Measurements from ENCODE around the gene ABCC8. TPM values are rescaled to one million over a fixed set of nuclear protein-coding genes. Genes with fewer than 3 reads are reported as not detected.

Gene ABCC8
- total RNA-seq, 1 donor from 2014 or later: not detected

- Mint-ChIP-seq H3K9me3 (ENCODE audit: low read depth) (no peaks in the 10 kb centered on the region), H3K27ac (ENCODE audit: unreplicated experiment) (no peak overlapping the region), H3K4me3 (ENCODE audit: unreplicated experiment) (no peak overlapping the region), H3K4me1 (ENCODE audit: low read depth) (peaks cover 7% of the 10 kb centered on the region), H3K27me3 (ENCODE audit: low read depth) (peaks cover 8% of the 10 kb centered on the region), H3K36me3 (ENCODE audit: low read depth) (no peaks in the 10 kb centered on the region)
- no peak for DNase-seq (ENCODE audit: low spot score)
- TF ChIP-seq CTCF (IDR thresholded peaks at IDR 0.05): no peak
Observed at GRCh38 chr11:17385926-17386325, 90.7 kb downstream of the ABCC8 start.

GRCh38 chr11:17385492-17385891, 91.2 kb downstream of the ABCC8 start:
- Mint-ChIP-seq H3K4me3 (ENCODE audit: unreplicated experiment) (no peak overlapping the region), H3K9me3 (ENCODE audit: low read depth) (no peaks in the 10 kb centered on the region), H3K4me1 (ENCODE audit: low read depth) (peaks cover 8% of the 10 kb centered on the region), H3K27ac (ENCODE audit: unreplicated experiment) (no peak overlapping the region), H3K36me3 (ENCODE audit: low read depth) (no peaks in the 10 kb centered on the region), H3K27me3 (ENCODE audit: low read depth) (peaks cover 8% of the 10 kb centered on the region)
- TF ChIP-seq CTCF (IDR thresholded peaks at IDR 0.05): no peak
- no peak for DNase-seq (ENCODE audit: low spot score)

- Mint-ChIP-seq H3K36me3 (ENCODE audit: low read depth) (no peaks in the 10 kb centered on the region), H3K4me3 (ENCODE audit: unreplicated experiment) (no peak overlapping the region), H3K27ac (ENCODE audit: unreplicated experiment) (no peak overlapping the region), H3K27me3 (ENCODE audit: low read depth) (peaks cover 2% of the 10 kb centered on the region), H3K9me3 (ENCODE audit: low read depth) (no peaks in the 10 kb centered on the region), H3K4me1 (ENCODE audit: low read depth) (peaks cover 6% of the 10 kb centered on the region)
- DNase-seq (ENCODE audit: low spot score): no peak
- TF ChIP-seq CTCF (IDR thresholded peaks at IDR 0.05): peak; percentile 97
Observed at GRCh38 chr11:17384002-17384511, 92.6 kb downstream of the ABCC8 start.

GRCh38 chr11:17383461-17383860, 93.2 kb downstream of the ABCC8 start:
- Mint-ChIP-seq H3K9me3 (ENCODE audit: low read depth) (peaks cover 1% of the 10 kb centered on the region), H3K4me3 (ENCODE audit: unreplicated experiment) (no peak overlapping the region), H3K27me3 (ENCODE audit: low read depth) (peaks cover 2% of the 10 kb centered on the region), H3K4me1 (ENCODE audit: low read depth) (peaks cover 6% of the 10 kb centered on the region), H3K36me3 (ENCODE audit: low read depth) (peaks cover 1% of the 10 kb centered on the region), H3K27ac (ENCODE audit: unreplicated experiment) (no peak overlapping the region)
- no peak for DNase-seq (ENCODE audit: low spot score)
- TF ChIP-seq CTCF (IDR thresholded peaks at IDR 0.05): no peak

GRCh38 chr11:17382046-17382728, 94.5 kb downstream of the ABCC8 start:
- DNase-seq (ENCODE audit: low spot score): no peak
- peaks cover 4% of the 10 kb centered on the region for H3K36me3 Mint-ChIP-seq (ENCODE audit: low read depth)
- H3K27me3 Mint-ChIP-seq (ENCODE audit: low read depth): no peaks in the 10 kb centered on the region
- no peak overlapping the region for H3K4me3 Mint-ChIP-seq (ENCODE audit: unreplicated experiment)
- H3K27ac Mint-ChIP-seq (ENCODE audit: unreplicated experiment): no peak overlapping the region
- no peak for TF ChIP-seq CTCF (IDR thresholded peaks at IDR 0.05)
- H3K4me1 Mint-ChIP-seq (ENCODE audit: low read depth): peaks cover 6% of the 10 kb centered on the region
- peaks cover 3% of the 10 kb centered on the region for H3K9me3 Mint-ChIP-seq (ENCODE audit: low read depth)
